Motor neuron (in vitro differentiated cells): Measurements from ENCODE around the gene PSMB4. TPM values are rescaled to one million over a fixed set of nuclear protein-coding genes. Genes with fewer than 3 reads are reported as not detected.

Source experiments
- ATAC-seq, 8 experiments: fragments of 200-7000 bp; cut with Tn5 transposase; replicated peaks in 6 of 8; 2 replicates each; pipeline ENCODE4 v1.8.0; 2021; ENCODE audit warnings: mild to moderate bottlenecking in 8 of 8, moderate library complexity in 8 of 8
- H3K27ac ChIP-seq, 2 donors: fragments of 250-450 bp; sonication (Bioruptor Pico); 2 replicates each; pipeline ENCODE4 v1.9.0; 2021; ENCODE audit warnings: antibody characterized with exemption in 2 of 2, mild to moderate bottlenecking in 2 of 2, moderate library complexity in 1 of 2
- H3K4me1 ChIP-seq, 2 donors: fragments of 250-450 bp; sonication (Bioruptor Pico); replicated peaks in 1 of 2; 2 replicates each; pipeline ENCODE4 v1.6.1; 2021; ENCODE audit warnings: antibody characterized with exemption in 2 of 2, mild to moderate bottlenecking in 2 of 2, moderate library complexity in 1 of 2
- H3K4me3 ChIP-seq, 5 donors: fragments of 250-450 bp; sonication (Bioruptor Pico); 2 replicates each; pipeline ENCODE4 v1.9.0; 2021; ENCODE audit warnings: antibody characterized with exemption in 5 of 5, mild to moderate bottlenecking in 5 of 5, moderate library complexity in 4 of 5
- WGBS, 10 experiments: fragments of 450-650 bp; shearing (Covaris generic); methylation state at CpG; one replicate each; pipeline ENCODE4 v1.0.0; 2022; 5-methylcytosine and 5-hydroxymethylcytosine counted together
- in situ Hi-C, 9 experiments: fragments of 400-800 bp; cut with MboI; loops; one replicate each; pipeline ENCODE4 v1.15.0; 2021; ENCODE audit warnings: low sequenced_read_pairs in 9 of 9, low pct_unique_long_range_greater_than_20kb in 2 of 9; ENCODE audit not compliant: unreplicated experiment in 9 of 9
- total RNA-seq, 8 experiments: library from RNA; unstranded; fragments of 300-600 nt; gene quantifications; 2 replicates each; pipeline versions ENCODE4 v1.2.3 to v1.2.4, GENCODE V29; 2022

Gene PSMB4
- total RNA-seq, 8 experiments from 2014 or later, result 299 to 475 (median 369) TPM

DNA sequence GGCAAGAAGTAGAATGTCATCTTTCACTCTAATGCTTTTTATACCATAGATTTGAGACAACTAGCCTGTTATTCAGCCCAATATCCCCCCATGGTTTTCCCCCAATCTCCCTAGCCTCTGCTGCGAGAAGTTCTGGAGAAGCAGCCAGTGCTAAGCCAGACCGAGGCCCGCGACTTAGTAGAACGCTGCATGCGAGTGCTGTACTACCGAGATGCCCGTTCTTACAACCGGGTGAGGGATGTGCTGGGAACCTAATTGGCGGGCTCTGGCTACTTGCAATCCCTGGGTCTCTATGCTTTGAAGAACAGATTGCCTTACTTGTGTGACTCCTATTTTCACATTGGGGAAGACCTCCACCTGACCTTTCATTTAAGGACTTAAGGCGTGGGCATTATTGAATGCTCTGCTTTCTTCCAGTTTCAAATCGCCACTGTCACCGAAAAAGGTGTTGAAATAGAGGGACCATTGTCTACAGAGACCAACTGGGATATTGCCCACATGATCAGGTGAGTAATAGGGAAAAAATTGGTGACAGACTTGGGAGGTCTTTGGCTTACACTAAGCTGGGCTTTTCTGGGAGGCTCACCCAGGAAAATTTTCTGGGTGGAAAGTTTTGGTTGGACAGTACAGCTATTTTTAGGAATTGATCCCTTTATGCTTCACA, 1.9 kb downstream of the PSMB4 start:
- peaks cover 9% of the 10 kb centered on the region in 2 donors for H3K4me1 ChIP-seq
- in situ Hi-C loops, result no loop called here
- WGBS, 10 experiments, result 94 to 97% (median 96%) methylated on average over 4 to 13 of the region's 13 CpGs; no CpG with 5 or more reads in 4 of the 10 experiments
- H3K4me3 ChIP-seq, result no peak overlapping the region
- no peak for ATAC-seq
- H3K27ac ChIP-seq, result no peak overlapping the region

DNA sequence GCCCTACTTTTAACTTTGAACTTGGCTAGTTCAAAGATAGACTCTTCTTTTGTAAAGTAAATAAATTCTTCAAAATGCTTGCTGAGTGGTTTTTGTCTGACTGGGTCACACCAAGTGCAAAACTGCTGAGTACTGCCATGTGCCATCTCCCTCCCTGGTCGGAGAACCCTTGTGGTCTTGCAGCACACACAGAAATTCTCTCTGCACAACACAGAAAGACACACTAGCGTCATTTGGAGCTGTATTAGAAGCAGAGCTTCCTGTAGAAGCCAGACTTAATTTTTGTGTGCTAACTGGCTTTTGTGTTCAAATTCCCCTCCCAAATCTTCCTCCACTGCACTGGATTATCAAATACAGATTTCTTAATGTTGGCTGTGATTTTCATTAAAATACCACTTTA, 2.5 kb downstream of the PSMB4 start:
- in situ Hi-C loops, result no loop called here
- Histone ChIP-seq H3K4me3 (no peak overlapping the region), H3K27ac (no peak overlapping the region), H3K4me1 (peaks cover 9% of the 10 kb centered on the region in 2 donors)
- no peak for ATAC-seq
- 0 to 100% (median 86%) methylated on average over 1 to 2 of the region's 2 CpGs; no CpG with 5 or more reads in 1 of the 10 experiments for whole genome bisulfite sequencing, 10 experiments

DNA sequence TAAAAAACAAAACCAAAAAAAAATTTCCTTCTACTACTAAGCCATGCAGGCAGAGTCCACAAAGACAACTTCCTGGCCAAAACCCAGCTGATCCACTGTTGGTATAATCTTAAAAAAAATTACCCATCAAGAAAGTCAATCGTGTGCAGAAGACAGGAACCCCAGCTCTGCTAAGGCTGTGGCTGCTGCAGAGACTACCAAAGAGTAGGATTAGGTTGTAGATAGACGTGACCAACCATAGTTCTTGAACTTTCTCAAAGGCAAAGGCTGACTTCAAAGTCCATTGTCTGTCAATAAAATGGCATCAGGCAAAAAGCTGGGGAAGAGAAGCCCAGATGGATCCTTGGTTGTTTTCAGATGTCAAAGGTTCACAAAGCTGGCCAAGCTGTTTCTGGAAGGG, 3.4 kb downstream of the PSMB4 start:
- WGBS, 10 experiments, result 7 to 85% (median 79%) methylated on average over 1 to 2 of the region's 2 CpGs; no CpG with 5 or more reads in 5 of the 10 experiments

DNA sequence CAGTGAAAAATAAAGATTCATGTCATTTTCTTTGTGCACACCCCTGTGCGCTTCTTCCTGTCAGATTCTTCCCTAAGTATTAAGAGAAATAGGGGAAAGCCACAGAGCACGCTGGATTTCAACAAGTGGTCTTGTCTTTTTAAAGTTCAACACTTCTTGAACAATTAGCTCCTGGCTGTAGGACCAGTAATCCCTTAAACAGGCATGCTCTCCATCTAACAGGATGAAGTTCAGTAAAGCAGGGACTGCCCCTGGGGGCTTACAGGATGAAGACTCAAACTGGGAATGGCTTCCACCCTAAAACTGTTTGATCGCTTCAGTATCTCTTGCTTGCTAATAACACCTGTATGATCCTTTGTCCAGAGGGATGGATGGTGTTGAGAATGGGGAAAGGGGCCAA, 4.2 kb downstream of the PSMB4 start:
- in situ Hi-C loops, result no loop called here
- no peak overlapping the region for H3K27ac ChIP-seq
- H3K4me3 ChIP-seq, result no peak overlapping the region
- peaks cover 9% of the 10 kb centered on the region in 2 donors for H3K4me1 ChIP-seq
- no peak for ATAC-seq
- WGBS, 10 experiments, result 81 to 100% (median 96%) methylated on average over 1 to 3 of the region's 3 CpGs

More for the DNA sequence above, 3.4 kb downstream of the PSMB4 start:
- in situ Hi-C loops, result no loop called here
- Histone ChIP-seq H3K27ac (no peak overlapping the region), H3K4me3 (no peak overlapping the region), H3K4me1 (peaks cover 9% of the 10 kb centered on the region in 2 donors)
- no peak for ATAC-seq

DNA sequence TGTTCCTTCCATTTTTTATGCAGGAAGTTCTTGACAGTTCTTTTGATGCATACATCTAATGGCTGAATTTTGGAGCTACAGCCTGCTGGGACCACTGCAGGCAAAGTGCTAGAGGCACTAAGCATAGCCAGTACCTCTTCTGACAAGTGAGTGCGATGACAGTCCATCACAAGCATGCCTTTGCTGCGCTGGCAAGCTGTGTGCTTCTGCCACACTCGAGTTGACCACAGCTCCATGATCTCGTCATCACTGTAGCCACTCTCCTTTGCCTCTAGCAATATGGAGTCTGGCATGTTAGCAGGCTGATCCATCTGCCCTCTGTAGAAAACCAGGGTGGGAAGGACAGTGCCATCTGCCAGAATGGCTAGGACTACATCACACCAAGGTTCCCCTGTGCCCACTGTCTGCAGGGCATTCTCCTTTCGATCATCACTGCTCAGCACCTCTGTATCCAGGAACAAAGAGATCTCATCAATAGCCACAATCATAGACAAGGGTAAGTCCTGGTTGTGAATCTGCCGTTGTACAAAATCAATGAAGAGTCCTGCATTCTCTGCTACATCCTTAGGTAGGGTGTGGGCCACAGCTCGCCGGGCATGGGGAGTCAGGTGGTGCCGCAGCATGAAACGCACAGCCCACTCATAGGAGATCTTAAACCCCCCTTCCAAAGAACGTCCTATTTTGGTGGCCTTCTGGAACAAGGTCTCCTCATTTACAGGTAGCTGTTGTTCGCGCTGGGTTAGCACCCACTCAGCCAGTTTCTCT, 6.0 kb downstream of the PSMB4 start:
- no peak overlapping the region for H3K27ac ChIP-seq
- in situ Hi-C loops, result no loop called here
- peaks cover 3 to 6% of the 10 kb centered on the region in 2 donors for H3K4me1 ChIP-seq
- 87 to 100% (median 92%) methylated on average over 2 to 12 of the region's 13 CpGs; no CpG with 5 or more reads in 2 of the 10 experiments for WGBS, 10 experiments
- ATAC-seq, result peak in 4 of 8 experiments; percentile 10 to 52 (median 26)
- no peak overlapping the region for H3K4me3 ChIP-seq

DNA sequence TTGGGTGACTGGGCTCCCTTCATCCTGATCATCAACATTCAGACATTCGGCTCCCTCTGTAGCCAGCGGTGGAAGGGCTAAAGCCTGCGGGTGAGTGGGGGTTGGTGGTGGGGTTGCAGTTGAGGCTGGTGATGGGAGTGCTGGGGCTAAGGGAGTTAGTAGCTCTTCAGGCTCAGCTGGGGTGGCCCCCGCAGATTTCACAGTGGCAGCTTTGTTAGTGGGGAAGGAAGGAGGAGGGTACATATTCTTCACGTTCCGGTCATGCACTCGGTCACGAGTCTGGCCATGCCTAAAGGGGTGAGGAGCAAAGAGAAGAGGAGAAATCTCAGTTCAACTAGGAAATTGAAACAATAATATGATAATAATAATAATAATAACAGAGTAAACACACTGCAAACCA, 6.8 kb downstream of the PSMB4 start:
- H3K27ac ChIP-seq, result no peak overlapping the region
- peak in 3 of 8 experiments; percentile 6 to 45 (median 30) for ATAC-seq
- no peak overlapping the region for H3K4me3 ChIP-seq
- no peaks in the 10 kb centered on the region for H3K4me1 ChIP-seq
- 60 to 100% (median 96%) methylated on average over 1 to 7 of the region's 8 CpGs; no CpG with 5 or more reads in 2 of the 10 experiments for WGBS, 10 experiments
- in situ Hi-C loops, result no loop called here

DNA sequence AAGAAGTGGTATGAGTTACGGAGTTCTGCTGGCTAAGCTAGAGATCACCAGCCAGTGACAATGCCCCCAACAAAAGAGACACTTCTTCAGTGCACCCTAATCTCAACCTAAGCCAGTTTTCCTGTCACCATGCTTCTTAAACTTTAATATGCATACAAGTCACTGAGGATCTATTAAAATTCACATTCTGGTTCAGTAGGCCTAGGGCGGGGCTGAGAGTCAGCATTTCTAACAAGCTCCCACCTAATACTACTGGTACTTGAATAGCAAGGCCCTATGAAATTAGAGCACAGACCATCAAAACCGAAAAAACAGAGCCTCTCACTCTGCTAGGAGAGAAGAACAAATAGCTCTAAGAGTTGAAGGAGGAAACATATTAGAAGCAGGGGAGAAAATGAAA, 7.9 kb downstream of the PSMB4 start:
- WGBS, 10 experiments, result 67 to 100% (median 97%) methylated on average over 1 to 3 of the region's 3 CpGs; no CpG with 5 or more reads in 2 of the 10 experiments
- ATAC-seq, result peak in 3 of 8 experiments; percentile 24 to 71 (median 57)
- Histone ChIP-seq H3K4me1 (no peaks in the 10 kb centered on the region), H3K27ac (no peak overlapping the region), H3K4me3 (no peak overlapping the region)
- in situ Hi-C loops, result no loop called here

DNA sequence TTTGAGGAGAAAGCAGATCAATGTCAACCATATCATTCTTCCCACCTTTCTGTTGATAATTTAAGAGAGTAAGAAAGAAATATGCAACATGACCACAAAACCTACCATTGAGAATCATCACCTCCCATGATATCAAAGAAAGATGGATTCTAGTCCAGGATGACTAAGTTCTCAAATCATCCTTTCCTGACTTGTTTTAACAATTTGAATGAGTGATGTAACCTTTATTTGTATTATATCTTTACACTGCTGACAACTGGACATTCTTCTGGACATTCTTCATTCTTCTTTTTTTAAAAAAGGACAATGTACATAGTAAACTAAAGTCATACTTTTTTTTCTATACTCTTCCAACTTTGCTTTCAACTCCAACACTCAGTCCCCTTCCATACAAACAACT, 9.5 kb downstream of the PSMB4 start:
- Histone ChIP-seq H3K4me1 (no peaks in the 10 kb centered on the region), H3K27ac (no peak overlapping the region), H3K4me3 (no peak overlapping the region)
- in situ Hi-C loops, result no loop called here
- ATAC-seq, result no peak

DNA sequence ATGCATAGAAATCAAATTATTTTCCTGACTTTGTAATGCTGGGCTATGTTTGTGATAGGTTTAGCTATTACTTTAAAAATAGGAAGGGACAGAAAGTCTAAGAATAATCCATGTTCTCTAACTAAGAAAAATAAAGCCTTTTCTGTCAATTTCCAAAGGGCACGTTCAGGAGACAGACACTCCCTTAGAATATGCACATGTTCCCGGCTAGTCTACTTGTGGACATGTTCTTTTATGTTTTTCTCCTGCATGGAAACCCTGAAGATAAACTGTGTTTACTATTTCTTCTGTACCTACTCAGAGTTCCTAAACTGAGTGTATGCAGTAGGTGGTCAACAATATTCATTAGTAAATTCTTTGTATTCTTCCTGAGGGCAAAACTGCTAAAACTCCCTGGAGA, 12.5 kb downstream of the PSMB4 start:
- no peak overlapping the region for H3K27ac ChIP-seq
- WGBS, 10 experiments, result 0 to 100% (median 92%) methylated on average over 2 of the region's 2 CpGs; no CpG with 5 or more reads in 1 of the 10 experiments
- in situ Hi-C loops, result no loop called here
- ATAC-seq, result peak in 3 of 8 experiments; percentile 69 to 77 (median 70)
- no peak overlapping the region for H3K4me3 ChIP-seq
- no peaks in the 10 kb centered on the region for H3K4me1 ChIP-seq

DNA sequence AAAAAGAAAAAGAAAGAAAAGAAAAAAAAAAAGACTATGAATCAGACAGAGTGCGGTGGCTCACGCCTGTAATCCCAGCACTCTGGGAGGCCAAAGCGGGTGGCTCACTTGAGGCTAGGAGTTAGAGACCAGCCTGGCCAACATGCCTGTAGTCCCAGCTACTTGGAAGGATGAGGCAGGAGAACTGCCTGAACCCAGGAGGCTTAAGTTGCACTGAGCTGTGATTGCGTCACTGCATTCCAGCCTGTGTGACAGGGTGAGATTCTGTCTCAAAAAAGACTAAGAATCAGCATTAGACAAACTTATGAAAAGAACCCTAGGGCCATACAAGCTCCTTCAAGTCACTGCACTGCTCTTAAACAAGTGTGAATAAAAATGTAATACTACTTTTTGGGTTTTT, 16.9 kb downstream of the PSMB4 start:
- peak in 2 of 8 experiments; percentile 57 to 80 for ATAC-seq
- H3K4me3 ChIP-seq, result no peak overlapping the region
- in situ Hi-C loops, result no loop called here
- H3K27ac ChIP-seq, result no peak overlapping the region
- H3K4me1 ChIP-seq, result no peaks in the 10 kb centered on the region
- 89 to 100% (median 98%) methylated on average over 3 to 4 of the region's 4 CpGs for WGBS, 10 experiments

DNA sequence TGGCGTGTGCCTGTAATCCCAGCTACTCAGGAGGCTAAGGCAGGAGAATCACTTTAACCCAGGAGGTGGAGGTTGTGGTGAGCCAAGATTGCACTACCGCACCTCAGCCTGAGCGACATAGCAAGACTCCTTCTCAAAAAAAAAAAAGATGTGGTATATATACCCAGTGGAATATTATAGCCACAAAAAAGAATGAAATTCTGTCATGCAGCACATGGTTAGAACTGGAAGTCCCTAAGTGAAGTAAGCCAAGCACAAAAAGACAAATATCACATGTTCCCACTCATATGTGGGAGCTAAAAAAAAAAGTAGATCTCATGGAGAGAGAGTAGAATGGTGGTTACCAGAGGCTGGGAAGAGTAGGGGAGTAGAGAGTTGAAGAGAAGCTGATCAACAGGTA, 18.7 kb downstream of the PSMB4 start:
- no peak overlapping the region for H3K27ac ChIP-seq
- ATAC-seq, result no peak
- in situ Hi-C loops, result no loop called here
- H3K4me1 ChIP-seq, result no peaks in the 10 kb centered on the region
- 96 to 100% (median 100%) methylated on average over 1 to 3 of the region's 3 CpGs; no CpG with 5 or more reads in 1 of the 10 experiments for WGBS, 10 experiments
- H3K4me3 ChIP-seq, result no peak overlapping the region

DNA sequence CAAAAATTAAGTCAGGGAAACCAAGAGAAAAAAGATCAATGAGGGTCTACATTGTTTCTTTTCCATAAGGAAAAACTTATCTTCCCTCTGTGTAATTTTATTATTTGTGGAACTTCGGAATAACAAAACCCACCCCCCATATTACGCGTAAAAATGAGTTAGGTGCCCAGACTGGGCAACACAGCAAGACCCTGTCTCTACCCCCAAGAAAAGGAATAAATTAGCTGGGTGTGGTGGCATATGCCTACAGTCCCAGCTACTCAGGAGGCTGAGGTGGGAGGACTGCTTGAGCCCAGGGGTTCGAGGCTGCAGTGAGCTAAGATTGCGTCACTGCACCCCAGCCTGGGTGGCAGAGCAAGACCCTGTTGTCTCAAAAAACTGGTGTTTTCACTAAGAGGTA, 20.4 kb downstream of the PSMB4 start:
- Histone ChIP-seq H3K4me3 (no peak overlapping the region), H3K4me1 (no peaks in the 10 kb centered on the region), H3K27ac (no peak overlapping the region)
- WGBS, 10 experiments, result 68 to 100% (median 89%) methylated on average over 1 to 5 of the region's 5 CpGs
- ATAC-seq, result no peak
- in situ Hi-C loops, result no loop called here

DNA sequence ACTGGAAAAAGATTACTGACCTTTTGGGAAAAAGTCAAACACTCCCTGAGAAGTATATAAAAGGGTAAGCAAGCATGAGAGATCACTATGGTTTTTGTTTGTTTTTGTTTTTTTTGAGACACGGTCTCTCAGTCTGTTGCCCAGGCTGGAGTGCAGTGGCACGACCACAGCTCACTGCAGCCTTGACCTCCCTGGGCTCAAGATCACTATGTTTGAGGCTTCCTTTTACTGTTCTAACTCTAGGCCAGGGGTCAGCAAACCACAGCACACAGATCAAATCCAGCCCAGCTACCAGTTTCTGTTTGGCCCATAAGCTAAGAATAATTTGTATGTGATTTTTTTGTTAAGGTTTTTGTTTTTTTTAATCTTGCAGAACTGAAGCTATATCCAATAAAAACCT, 25.7 kb downstream of the PSMB4 start:
- Histone ChIP-seq H3K27ac (no peak overlapping the region), H3K4me3 (no peak overlapping the region), H3K4me1 (no peaks in the 10 kb centered on the region)
- 81 to 100% (median 100%) methylated on average over 1 to 2 of the region's 2 CpGs; no CpG with 5 or more reads in 3 of the 10 experiments for WGBS, 10 experiments
- no peak for ATAC-seq
- in situ Hi-C loops, result loop anchor here in 1 of 9 experiments (25.0 kb wide), 1 partner anchor 312 kb away; no protein-coding TSS in a partner anchor
